HG03060 (cell line): ENCODE data around the gene SLC9A4.
"Not testable (repeated sequence)": the region's sequence is repeated elsewhere in the genome, so short reads cannot be mapped to it uniquely, and the experiment has no call there.

Source experiments
- ATAC-seq: cut with Tn5 transposase; IDR thresholded peaks from one replicate; pipeline ENCODE4 v1.9.1; 2021; ENCODE audit warnings: low read depth, moderate number of reproducible peaks; ENCODE audit not compliant: unreplicated experiment

SLC9A4 gene

GRCh38 chr2:102544182-102544581, 71.2 kb downstream of the SLC9A4 start:
- ATAC-seq: no peak

DNA sequence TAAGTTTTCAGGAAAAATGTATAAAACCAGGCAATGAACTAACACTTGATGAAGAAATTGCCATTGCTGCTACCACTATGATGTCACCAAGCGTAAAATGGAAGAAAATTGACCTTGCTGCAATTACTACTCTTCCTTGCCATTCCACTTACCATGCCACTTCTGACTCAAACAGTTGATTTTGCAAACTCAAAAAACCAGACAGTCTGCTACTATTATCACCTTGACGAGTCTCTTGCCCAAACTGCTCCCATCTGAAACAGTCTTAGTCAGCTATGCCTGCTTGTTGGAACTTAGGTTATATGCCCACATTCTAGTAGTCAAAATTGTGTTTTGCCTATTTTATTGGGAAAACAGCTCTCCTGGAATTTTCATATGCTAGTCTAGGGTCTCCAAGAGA, 74.4 kb downstream of the SLC9A4 start:
- ATAC-seq: no peak

DNA sequence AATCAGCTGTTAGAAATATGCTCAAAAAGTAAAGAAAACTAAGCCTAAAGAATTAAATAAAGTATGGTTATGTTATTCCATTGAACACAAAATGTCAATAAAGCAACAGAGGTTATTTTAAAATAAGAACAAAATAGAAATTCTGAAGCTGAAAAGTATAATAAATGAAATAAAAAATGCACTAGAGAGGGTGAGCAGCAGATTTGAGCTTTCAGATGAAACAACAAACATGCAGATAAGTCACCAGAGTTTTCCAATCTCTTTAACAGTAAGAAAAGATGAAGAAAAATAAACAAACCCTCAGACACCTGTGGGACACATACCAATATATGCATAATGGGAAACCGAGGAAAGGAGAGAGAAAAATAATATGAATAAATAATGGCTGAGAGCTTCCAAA, 76.0 kb downstream of the SLC9A4 start:
- ATAC-seq: no peak

DNA sequence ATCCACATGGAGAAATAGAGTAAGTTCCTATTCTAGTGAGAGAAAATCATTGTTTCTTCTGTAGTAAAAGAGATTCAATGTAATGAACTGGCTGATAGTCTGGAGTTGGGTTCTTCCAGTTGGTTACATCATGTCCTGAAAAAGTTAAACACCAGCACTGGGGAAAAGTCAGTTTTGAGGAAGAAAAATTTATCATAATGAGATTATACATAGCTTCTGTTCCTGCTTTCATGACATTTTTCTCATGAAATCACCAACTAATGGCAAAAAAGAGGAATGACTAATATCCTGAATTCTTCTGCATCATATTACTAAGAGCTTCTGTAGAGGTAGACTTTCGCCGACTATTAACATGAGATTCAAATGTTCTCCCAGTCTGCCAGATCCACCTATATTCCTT, 77.1 kb downstream of the SLC9A4 start:
- no peak for ATAC-seq

DNA sequence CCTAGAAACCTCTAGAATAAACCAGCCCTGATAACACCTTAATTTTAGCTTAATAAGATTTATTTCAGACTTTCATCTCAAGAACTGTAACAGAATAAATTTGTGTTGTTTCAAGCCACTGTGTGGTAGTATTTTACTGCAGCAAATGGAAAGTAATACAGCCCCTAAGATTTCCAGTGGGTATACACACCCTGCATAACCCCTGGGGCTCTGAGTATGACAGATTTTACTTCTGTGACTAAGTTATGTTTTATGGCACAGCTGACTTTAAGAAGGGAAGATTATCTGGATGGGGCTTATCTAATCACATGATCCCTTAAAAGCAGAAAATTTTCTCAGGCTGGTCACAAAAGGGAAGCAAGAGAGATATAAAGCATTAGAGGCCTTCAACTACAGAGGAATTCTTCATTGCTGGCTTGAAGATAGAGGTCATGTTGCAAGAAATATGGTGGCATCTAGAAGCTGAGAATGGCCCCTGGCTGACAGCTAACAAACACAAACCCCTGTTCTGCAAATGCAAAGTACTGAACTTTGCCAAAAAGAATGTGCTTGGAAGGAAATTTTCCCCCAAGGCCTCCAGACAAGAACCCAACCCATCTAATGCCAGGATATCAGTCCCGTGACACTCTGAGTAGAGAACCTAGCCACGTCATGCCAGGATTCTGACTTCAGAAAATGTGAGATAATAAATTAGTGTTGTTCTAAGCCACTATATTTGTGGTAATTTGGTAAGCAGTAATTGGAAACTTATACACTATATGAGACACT, 78.5 kb downstream of the SLC9A4 start:
- ATAC-seq: no peak

DNA sequence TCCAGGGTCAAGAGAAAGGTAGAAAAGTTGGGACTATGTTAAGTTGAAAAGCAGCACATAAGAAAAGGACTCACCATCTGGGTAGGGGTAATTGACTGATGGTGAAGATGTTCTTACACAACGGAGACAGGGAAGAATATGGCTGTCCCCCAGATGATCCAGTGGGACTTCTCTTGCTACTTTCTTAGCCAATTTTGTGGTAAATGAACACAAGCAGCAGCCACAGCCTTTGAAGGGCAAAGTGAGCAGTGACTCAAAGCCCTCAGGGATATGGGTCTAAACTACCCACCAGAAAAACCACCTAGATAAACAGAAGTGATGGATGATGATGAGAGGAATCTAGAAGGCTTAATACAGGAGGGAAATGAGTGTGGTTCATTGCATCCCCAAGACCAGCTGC, 80.6 kb downstream of the SLC9A4 start:
- no peak for ATAC-seq

DNA sequence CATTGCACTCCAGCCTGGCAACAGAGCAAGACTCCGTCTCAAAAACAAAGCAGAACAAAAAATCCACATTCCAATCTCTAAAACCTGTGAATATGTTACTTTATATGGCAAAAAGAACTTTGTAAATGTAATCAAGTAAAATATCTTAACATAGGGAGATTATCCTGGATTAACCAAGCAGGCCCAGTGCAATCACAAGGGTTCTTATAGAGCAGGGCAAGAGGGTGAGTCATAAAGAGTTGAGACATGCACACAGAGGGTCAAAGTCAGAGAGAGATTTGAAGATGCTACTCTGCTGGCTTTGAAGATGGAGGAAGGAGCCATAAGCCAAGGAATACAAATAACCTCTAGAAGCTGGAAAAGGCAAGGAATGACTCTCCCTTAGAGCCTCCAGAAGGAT, 85.4 kb downstream of the SLC9A4 start:
- ATAC-seq: no peak

GRCh38 chr2:102562542-102562941, 89.5 kb downstream of the SLC9A4 start:
- not testable (repeated sequence) for ATAC-seq

GRCh38 chr2:102575888-102576287, 102.9 kb downstream of the SLC9A4 start:
- no peak for ATAC-seq

DNA sequence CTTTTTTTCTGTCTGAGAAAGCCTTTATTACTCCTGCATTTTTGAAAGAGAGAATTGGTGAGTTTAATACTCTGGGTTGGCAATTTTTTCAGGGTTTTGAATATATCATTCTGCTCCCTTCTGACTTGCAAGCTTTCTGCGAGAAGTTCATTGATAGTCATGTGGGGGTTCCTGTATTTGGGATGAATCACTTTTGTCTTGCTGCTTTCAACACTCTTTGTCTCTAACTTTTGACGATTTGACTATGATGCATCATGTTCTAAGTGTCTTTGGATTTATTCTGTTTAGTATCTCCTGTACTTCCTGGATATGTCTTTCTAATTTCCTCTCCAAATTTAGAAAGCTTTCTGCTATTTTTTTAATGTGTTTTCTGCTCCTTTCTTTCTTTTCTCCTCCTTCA, 105.3 kb downstream of the SLC9A4 start:
- no peak for ATAC-seq

- ATAC-seq: no peak
Measured at GRCh38 chr2:102581911-102582310, 108.9 kb downstream of the SLC9A4 start.

DNA sequence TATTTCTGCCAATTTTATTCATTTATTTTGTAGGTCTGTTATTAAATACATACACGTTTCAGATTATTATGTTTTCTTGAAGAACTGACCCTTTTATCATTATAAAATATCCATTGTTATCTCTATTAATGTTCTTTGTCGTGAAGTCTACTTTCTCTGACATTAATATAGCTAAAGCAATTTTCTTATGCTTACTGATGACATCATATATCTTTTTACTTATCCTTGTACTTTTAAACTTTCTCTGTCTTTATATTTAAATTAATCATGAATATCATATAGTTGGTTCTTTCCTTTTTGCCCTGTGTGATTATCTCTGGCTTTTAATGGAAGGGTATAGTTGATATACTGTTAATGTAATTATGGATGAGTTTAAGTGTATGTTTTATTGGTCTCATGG, 109.8 kb downstream of the SLC9A4 start:
- ATAC-seq: no peak
